SH-SY5Y (cell line): ENCODE data around the gene ANO4.

Experiments
- GATA2 ChIP-seq: IDR thresholded peaks from 2 replicates; pipeline ENCODE4 v1.6.1; 2011; ENCODE audit warnings: mild to moderate bottlenecking, low read depth, low read length
- GATA3 ChIP-seq: IDR thresholded peaks from 2 replicates; pipeline ENCODE4 v1.6.1; 2011; ENCODE audit warnings: low read depth, mild to moderate bottlenecking, low read length, moderate library complexity

GRCh38 chr12:100795800-100796179 is 1.2 kb downstream of the ANO4 start:
- TF ChIP-seq GATA3 (no peak), GATA2 (no peak)
